ENCODE results near the gene C5AR2. TPM values are rescaled to one million over a fixed set of nuclear protein-coding genes. Genes with fewer than 3 reads are reported as not detected.

The C5AR2 gene
- total RNA-seq, 2 experiments from 2014 or later: 0.06 to 0.19 TPM

DNA sequence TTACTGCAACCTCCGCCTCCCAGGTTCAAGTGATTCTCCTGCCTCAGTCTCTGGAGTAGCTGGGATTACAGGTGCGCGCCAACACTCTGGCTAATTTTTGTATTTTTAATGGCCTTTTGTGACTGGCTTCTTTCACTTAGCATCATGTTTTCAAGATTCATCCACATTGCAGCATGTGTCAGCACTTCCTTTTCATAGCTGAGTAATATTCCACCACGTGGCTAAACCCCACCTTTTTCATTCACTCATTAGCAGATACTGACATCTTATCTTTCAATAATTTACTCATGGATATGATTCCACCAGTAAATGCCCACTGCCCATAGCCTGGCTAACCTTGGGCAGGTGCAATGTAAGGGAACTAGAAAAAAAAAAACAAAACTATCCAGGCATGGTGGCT is 15.5 kb upstream of the C5AR2 start:
- POLR2A ChIA-PET: no interaction called here
- no peak overlapping the region for H3K4me3 Mint-ChIP-seq
- no peak for ATAC-seq (ENCODE audit: poor library complexity)
- Histone ChIP-seq H3K9me3 (ENCODE audit: control insufficient read depth in 1 of 2, insufficient read depth in 1 of 2, low read length in 2 of 2) (no peaks in the 10 kb centered on the region), H3K4me3 (ENCODE audit: low read length) (no peak overlapping the region), H3K4me1 (ENCODE audit: insufficient read depth, low read length) (no peaks in the 10 kb centered on the region), H3K36me3 (ENCODE audit: insufficient read depth, low read length) (no peaks in the 10 kb centered on the region), H3K27me3 (ENCODE audit: control insufficient read depth in 1 of 2, insufficient read depth in 2 of 2, low read length in 2 of 2) (peaks cover 5 to 14% of the 10 kb centered on the region in 2 experiments), H3K27ac (ENCODE audit: low read depth in 1 of 2, low read length in 2 of 2) (no peak overlapping the region)
- no peak overlapping the region for H3K27ac Mint-ChIP-seq
- no peaks in the 10 kb centered on the region for H3K4me1 Mint-ChIP-seq (ENCODE audit: low read depth)
- intact Hi-C loops (cut with DNase I, micrococcal nuclease): no loop called here
- DNase-seq: no peak
- CTCF ChIA-PET: interaction anchor here (1.5 kb wide), 1 partner anchor 11 kb away, joined by 3 read pairs; no protein-coding TSS in a partner anchor
- H3K9me3 Mint-ChIP-seq: no peaks in the 10 kb centered on the region
- TF ChIP-seq CTCF (IDR thresholded peaks at IDR 0.05): no peak
- H3K36me3 Mint-ChIP-seq (ENCODE audit: low read depth): no peaks in the 10 kb centered on the region
- H3K27me3 Mint-ChIP-seq: peaks cover 14% of the 10 kb centered on the region

DNA sequence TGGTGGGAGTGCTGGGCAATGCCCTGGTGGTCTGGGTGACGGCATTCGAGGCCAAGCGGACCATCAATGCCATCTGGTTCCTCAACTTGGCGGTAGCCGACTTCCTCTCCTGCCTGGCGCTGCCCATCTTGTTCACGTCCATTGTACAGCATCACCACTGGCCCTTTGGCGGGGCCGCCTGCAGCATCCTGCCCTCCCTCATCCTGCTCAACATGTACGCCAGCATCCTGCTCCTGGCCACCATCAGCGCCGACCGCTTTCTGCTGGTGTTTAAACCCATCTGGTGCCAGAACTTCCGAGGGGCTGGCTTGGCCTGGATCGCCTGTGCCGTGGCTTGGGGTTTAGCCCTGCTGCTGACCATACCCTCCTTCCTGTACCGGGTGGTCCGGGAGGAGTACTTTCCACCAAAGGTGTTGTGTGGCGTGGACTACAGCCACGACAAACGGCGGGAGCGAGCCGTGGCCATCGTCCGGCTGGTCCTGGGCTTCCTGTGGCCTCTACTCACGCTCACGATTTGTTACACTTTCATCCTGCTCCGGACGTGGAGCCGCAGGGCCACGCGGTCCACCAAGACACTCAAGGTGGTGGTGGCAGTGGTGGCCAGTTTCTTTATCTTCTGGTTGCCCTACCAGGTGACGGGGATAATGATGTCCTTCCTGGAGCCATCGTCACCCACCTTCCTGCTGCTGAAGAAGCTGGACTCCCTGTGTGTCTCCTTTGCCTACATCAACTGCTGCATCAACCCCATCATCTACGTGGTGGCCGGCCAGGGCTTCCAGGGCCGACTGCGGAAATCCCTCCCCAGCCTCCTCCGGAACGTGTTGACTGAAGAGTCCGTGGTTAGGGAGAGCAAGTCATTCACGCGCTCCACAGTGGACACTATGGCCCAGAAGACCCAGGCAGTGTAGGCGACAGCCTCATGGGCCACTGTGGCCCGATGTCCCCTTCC is 11.8 kb upstream of the C5AR2 start:
- Histone ChIP-seq H3K4me3 (ENCODE audit: low read length) (no peak overlapping the region), H3K27ac (ENCODE audit: low read depth in 1 of 2, low read length in 2 of 2) (no peak overlapping the region), H3K36me3 (ENCODE audit: insufficient read depth, low read length) (no peaks in the 10 kb centered on the region), H3K27me3 (ENCODE audit: control insufficient read depth in 1 of 2, insufficient read depth in 2 of 2, low read length in 2 of 2) (peaks cover 8 to 20% of the 10 kb centered on the region in 2 experiments), H3K4me1 (ENCODE audit: insufficient read depth, low read length) (no peaks in the 10 kb centered on the region), H3K9me3 (ENCODE audit: control insufficient read depth in 1 of 2, insufficient read depth in 1 of 2, low read length in 2 of 2) (no peaks in the 10 kb centered on the region)
- H3K9me3 Mint-ChIP-seq: no peaks in the 10 kb centered on the region
- intact Hi-C loops (cut with DNase I, micrococcal nuclease): no loop called here
- no peak overlapping the region for H3K27ac Mint-ChIP-seq
- no peak for DNase-seq
- no peaks in the 10 kb centered on the region for H3K36me3 Mint-ChIP-seq (ENCODE audit: low read depth)
- no peaks in the 10 kb centered on the region for H3K4me1 Mint-ChIP-seq (ENCODE audit: low read depth)
- CTCF ChIA-PET: no interaction called here
- H3K27me3 Mint-ChIP-seq: peaks cover 35% of the 10 kb centered on the region
- no peak for TF ChIP-seq CTCF (IDR thresholded peaks at IDR 0.05)
- H3K4me3 Mint-ChIP-seq: no peak overlapping the region
- POLR2A ChIA-PET: interaction anchor here (0.6 kb wide), 1 partner anchor 708 kb away, joined by 3 read pairs; no protein-coding TSS in a partner anchor
- ATAC-seq (ENCODE audit: poor library complexity): no peak

DNA sequence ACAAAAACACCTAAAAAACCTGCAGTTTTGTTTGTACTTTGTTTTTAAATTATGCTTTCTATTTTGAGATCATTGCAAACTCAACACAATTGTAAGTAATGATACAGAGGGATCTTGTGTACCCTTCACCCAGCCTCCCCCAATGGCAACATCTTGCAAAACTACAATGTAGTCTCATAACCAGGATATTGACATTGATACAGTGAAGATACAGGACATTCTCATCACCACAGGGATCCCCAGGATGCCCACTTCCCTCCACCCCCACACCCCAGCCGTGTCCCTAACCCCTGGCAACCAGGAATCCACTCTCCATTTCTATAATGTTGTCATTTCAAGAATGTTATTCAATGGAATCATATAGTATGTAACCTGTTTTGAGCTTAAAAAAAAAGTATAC is 10.3 kb upstream of the C5AR2 start:
- ChIA-PET POLR2A (no interaction called here), CTCF (no interaction called here)
- no peak overlapping the region for H3K27ac ChIP-seq (ENCODE audit: low read depth in 1 of 2, low read length in 2 of 2)
- Mint-ChIP-seq H3K27me3 (peaks cover 28% of the 10 kb centered on the region), H3K27ac (no peak overlapping the region), H3K9me3 (no peaks in the 10 kb centered on the region), H3K4me1 (ENCODE audit: low read depth) (no peaks in the 10 kb centered on the region), H3K36me3 (ENCODE audit: low read depth) (no peaks in the 10 kb centered on the region), H3K4me3 (no peak overlapping the region)
- H3K9me3 ChIP-seq (ENCODE audit: control insufficient read depth in 1 of 2, insufficient read depth in 1 of 2, low read length in 2 of 2): no peaks in the 10 kb centered on the region
- H3K27me3 ChIP-seq (ENCODE audit: control insufficient read depth in 1 of 2, insufficient read depth in 2 of 2, low read length in 2 of 2): peaks cover 8 to 19% of the 10 kb centered on the region in 2 experiments
- TF ChIP-seq CTCF (IDR thresholded peaks at IDR 0.05): no peak
- ATAC-seq (ENCODE audit: poor library complexity): no peak
- H3K4me3 ChIP-seq (ENCODE audit: low read length): no peak overlapping the region
- no peaks in the 10 kb centered on the region for H3K36me3 ChIP-seq (ENCODE audit: insufficient read depth, low read length)
- intact Hi-C loops (cut with DNase I, micrococcal nuclease): no loop called here
- no peaks in the 10 kb centered on the region for H3K4me1 ChIP-seq (ENCODE audit: insufficient read depth, low read length)
- no peak for DNase-seq

All from CD4-positive, alpha-beta T cell (primary cell).